Stimulated activated CD4-positive, alpha-beta T cell treated with anti-CD3 and anti-CD28 coated beads, TNF-alpha, amount 100 ng/mL, for 1 hour (primary cell): ENCODE data around the gene CARD16.
"Not testable (repeated sequence)": the region's sequence is repeated elsewhere in the genome, so short reads cannot be mapped to it uniquely, and the experiment has no call there.

Experiments
- DNase-seq, 3 donors: peaks; one replicate each; pipeline ENCODE4 v3.0.0-alpha.2; 2020; ENCODE audit warnings: low read depth in 3 of 3, low spot score in 1 of 3

Gene CARD16

GRCh38 chr11:105044557-105045524 is at the start of gene CARD16:
TSS of gene CARD16 (minus strand) at chr11:105045335. CDS start at chr11:105045297, 38 bp downstream.
- DNase-seq: not testable (repeated sequence)

- no peak for DNase-seq
Observed at GRCh38 chr11:105092256-105093239, 47.4 kb upstream of the CARD16 start.

GRCh38 chr11:105081412-105082150 is 36.4 kb upstream of the CARD16 start:
- DNase-seq: no peak

- not testable (repeated sequence) for DNase-seq
Observed at GRCh38 chr11:105080171-105080906, 35.2 kb upstream of the CARD16 start.

- DNase-seq: no peak
Observed at GRCh38 chr11:105078283-105078682, 33.1 kb upstream of the CARD16 start.

GRCh38 chr11:105077141-105077790 is 32.1 kb upstream of the CARD16 start:
- not testable (repeated sequence) for DNase-seq

GRCh38 chr11:105074166-105074530 is 29.0 kb upstream of the CARD16 start:
- DNase-seq: no peak

GRCh38 chr11:105073456-105074165 is 28.5 kb upstream of the CARD16 start:
- no peak for DNase-seq

- not testable (repeated sequence) for DNase-seq
Observed at GRCh38 chr11:105072080-105072479, 26.9 kb upstream of the CARD16 start.

GRCh38 chr11:105071089-105071732 is 26.1 kb upstream of the CARD16 start:
- no peak for DNase-seq

GRCh38 chr11:105070306-105070705 is 25.2 kb upstream of the CARD16 start:
- DNase-seq: no peak

GRCh38 chr11:105069749-105070148 is 24.6 kb upstream of the CARD16 start:
- DNase-seq: not testable (repeated sequence)

- DNase-seq: not testable (repeated sequence)
Observed at GRCh38 chr11:105063245-105063941, 18.3 kb upstream of the CARD16 start.

GRCh38 chr11:105057432-105057831 is 12.3 kb upstream of the CARD16 start:
- DNase-seq: no peak

- DNase-seq: no peak
Observed at GRCh38 chr11:105056446-105056845, 11.3 kb upstream of the CARD16 start.

GRCh38 chr11:105054723-105055493 is 9.8 kb upstream of the CARD16 start:
- DNase-seq: no peak

- no peak for DNase-seq
Observed at GRCh38 chr11:105052487-105052886, 7.4 kb upstream of the CARD16 start.
